HepG2 (cell line): Measurements from ENCODE around the gene EDC3. TPM values are rescaled to one million over a fixed set of nuclear protein-coding genes. Genes with fewer than 3 reads are reported as not detected.

Experiments used
- ELF1 ChIP-seq: sonication (generic); formaldehyde crosslinking; IDR thresholded peaks from 2 replicates; pipeline ENCODE4 v1.4.0; 2020; ENCODE audit warnings: missing genetic modification reagents
- EZH2 ChIP-seq: conservative IDR thresholded peaks from 2 replicates; pipeline ENCODE4 v1.6.1; 2012; ENCODE audit warnings: mild to moderate bottlenecking, low read depth, low read length, moderate library complexity
- POLR2AphosphoS2 ChIP-seq: IDR thresholded peaks from 2 replicates; pipeline ENCODE4 v1.6.1; 2011; ENCODE audit warnings: low read depth, low read length, improper control_type of control experiment
- RFXAP ChIP-seq: sonication (generic); formaldehyde crosslinking; IDR thresholded peaks from 2 replicates; pipeline ENCODE4 v1.4.0; 2020; ENCODE audit warnings: missing genetic modification reagents, borderline replicate concordance
- RNF2 ChIP-seq: fragments of 450-650 bp; conservative IDR thresholded peaks from 2 replicates; pipeline ENCODE4 v1.6.1; 2016; ENCODE audit warnings: low read depth
- ZFX ChIP-seq: sonication (generic); formaldehyde crosslinking; IDR thresholded peaks from 2 replicates; pipeline ENCODE4 v1.4.0; 2020; ENCODE audit warnings: mild to moderate bottlenecking, low read depth, missing genetic modification reagents, moderate library complexity
- ZMYM3 ChIP-seq: sonication (generic); formaldehyde crosslinking; IDR thresholded peaks from 2 replicates; pipeline ENCODE4 v1.5.1; 2020; ENCODE audit warnings: mild to moderate bottlenecking, missing genetic modification reagents
- ZNF24 ChIP-seq: fragments of 450-650 bp; IDR thresholded peaks from 2 replicates; pipeline ENCODE4 v1.6.1; 2017; ENCODE audit warnings: antibody characterized with exemption, mild to moderate bottlenecking
- ZNF547 ChIP-seq: sonication (generic); formaldehyde crosslinking; IDR thresholded peaks from 2 replicates; pipeline ENCODE4 v1.5.1; 2020; ENCODE audit warnings: mild to moderate bottlenecking, missing genetic modification reagents
- ZNF619 ChIP-seq: sonication (generic); formaldehyde crosslinking; IDR thresholded peaks from 2 replicates; pipeline ENCODE4 v1.4.0; 2020; ENCODE audit warnings: mild to moderate bottlenecking, missing genetic modification reagents
- ZNF775 ChIP-seq: sonication (generic); formaldehyde crosslinking; IDR thresholded peaks from 2 replicates; pipeline ENCODE4 v1.4.0; 2020; ENCODE audit warnings: missing genetic modification reagents, mild to moderate bottlenecking, moderate library complexity, borderline replicate concordance
- ZSCAN25 ChIP-seq: sonication (generic); formaldehyde crosslinking; IDR thresholded peaks from 2 replicates; pipeline ENCODE4 v1.8.0; 2022; ENCODE audit warnings: mild to moderate bottlenecking, missing genetic modification reagents
- polyA plus RNA-seq, 8 experiments: library from polyadenylated mRNA; depleted of rRNA in 3 of 8; stranded (reverse) in 7 of 8; unstranded in 1 of 8; fragments of >200 nt; fragmentation: Illumina TruSeq in 4 of 8; extraction: Trizol in 4 of 8; gene quantifications; 2 replicates each; pipeline versions ENCODE4 v1.2.1 to v1.2.3, GENCODE V29; 2011 to 2016; ENCODE audit warnings: low read depth in 4 of 8, missing spikeins in 1 of 8, mixed read lengths in 1 of 8; ENCODE audit not compliant: insufficient read depth in 1 of 8
- total RNA-seq, 5 experiments: library from RNA; depleted of rRNA; stranded (reverse); fragments of >200 nt; fragmentation: Illumina TruSeq; extraction: Trizol; gene quantifications; 2 replicates each; pipeline ENCODE4 v1.2.3, GENCODE V29; 2016; ENCODE audit warnings: low read depth in 1 of 5
- TF ChIP-seq, protein P1 (sequence below): fragments of 450-650 bp; IDR thresholded peaks from 2 replicates; pipeline ENCODE4 v1.6.1; 2016
- TF ChIP-seq, protein P2 (sequence below): sonication (generic); formaldehyde crosslinking; IDR thresholded peaks from 2 replicates; pipeline ENCODE4 v1.4.0; 2020; ENCODE audit warnings: missing genetic modification reagents, borderline replicate concordance
- TF ChIP-seq, protein P3 (sequence below): sonication (generic); formaldehyde crosslinking; IDR thresholded peaks from 2 replicates; pipeline ENCODE4 v1.5.1; 2020; ENCODE audit warnings: mild to moderate bottlenecking, missing genetic modification reagents, borderline replicate concordance
- TF ChIP-seq, protein P4 (sequence below): sonication (generic); formaldehyde crosslinking; IDR thresholded peaks from 2 replicates; pipeline ENCODE4 v1.4.0; 2020; ENCODE audit warnings: mild to moderate bottlenecking, missing genetic modification reagents, borderline replicate concordance
- TF ChIP-seq, protein P5 (sequence below): sonication (generic); formaldehyde crosslinking; IDR thresholded peaks from 2 replicates; pipeline ENCODE4 v1.4.0; 2020; ENCODE audit warnings: missing genetic modification reagents

EDC3 gene
- total and polyA plus RNA-seq, 2 of the 13 experiments (the other 11 are each of a cell fraction or from before 2014, with no cell fraction given), result 17.4 to 32.0 TPM

DNA sequence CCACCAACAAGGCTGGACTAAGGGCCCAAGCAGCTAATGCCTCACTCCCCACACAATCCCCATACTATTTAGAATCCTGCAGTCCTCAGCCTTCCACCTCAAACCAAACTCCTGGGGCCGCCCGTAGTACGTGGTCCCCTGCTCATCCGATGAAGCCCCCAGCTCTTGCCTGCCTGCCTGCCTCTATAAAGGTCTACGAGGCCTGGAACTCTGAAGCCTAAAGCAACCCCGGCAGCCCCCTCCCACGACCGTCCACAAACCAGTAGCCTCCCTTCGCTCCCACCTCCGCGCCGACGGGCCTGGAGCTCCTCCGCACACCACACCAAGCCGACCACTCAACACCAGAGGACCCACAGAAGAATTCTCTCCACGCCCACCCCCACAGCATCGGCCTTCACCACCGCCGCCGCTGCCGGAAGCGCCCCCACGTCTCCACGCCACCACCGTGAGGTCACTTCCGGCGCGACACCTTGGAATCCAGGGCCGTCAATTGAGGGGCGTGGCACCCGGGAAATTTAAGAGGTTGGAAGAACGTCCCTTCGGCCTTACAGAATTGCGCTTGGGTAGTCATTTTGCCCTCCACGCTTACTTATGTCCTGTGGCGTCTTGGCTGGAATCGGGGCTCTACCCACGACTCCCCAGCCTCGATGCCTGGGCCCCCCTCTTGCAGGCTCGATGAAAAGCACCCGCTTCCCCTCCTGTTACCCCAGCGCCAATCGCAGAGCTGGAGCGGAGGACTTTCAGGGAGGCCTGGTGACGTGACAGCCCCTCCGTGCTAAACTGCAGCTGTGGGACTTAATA is at the start of gene EDC3 (continued):
- TF ChIP-seq RFXAP (CRISPR knock-in tag) (peak; percentile 53), ZNF547 (CRISPR knock-in tag) (0 out of 2 replicates have a peak, but pooled peaks have one; percentile 62), RNF2 (no peak), ZSCAN25 (CRISPR knock-in tag) (peak; percentile 51; the same call in 1 of the 2 replicates), ZNF775 (CRISPR knock-in tag) (no peak), ZFX (CRISPR knock-in tag) (peak; percentile 96), EZH2 (no peak), ZMYM3 (CRISPR knock-in tag) (no peak; the same call in 1 of the 2 replicates), POLR2AphosphoS2 (no peak), ZNF619 (no peak), ZNF24 (no peak), ELF1 (CRISPR knock-in tag) (peak; percentile 85)
- TF ChIP-seq, protein P1, sequence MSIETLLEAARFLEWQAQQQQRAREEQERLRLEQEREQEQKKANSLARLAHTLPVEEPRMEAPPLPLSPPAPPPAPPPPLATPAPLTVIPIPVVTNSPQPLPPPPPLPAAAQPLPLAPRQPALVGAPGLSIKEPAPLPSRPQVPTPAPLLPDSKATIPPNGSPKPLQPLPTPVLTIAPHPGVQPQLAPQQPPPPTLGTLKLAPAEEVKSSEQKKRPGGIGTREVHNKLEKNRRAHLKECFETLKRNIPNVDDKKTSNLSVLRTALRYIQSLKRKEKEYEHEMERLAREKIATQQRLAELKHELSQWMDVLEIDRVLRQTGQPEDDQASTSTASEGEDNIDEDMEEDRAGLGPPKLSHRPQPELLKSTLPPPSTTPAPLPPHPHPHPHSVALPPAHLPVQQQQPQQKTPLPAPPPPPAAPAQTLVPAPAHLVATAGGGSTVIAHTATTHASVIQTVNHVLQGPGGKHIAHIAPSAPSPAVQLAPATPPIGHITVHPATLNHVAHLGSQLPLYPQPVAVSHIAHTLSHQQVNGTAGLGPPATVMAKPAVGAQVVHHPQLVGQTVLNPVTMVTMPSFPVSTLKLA, result peak; percentile 50
- TF ChIP-seq, protein P2, sequence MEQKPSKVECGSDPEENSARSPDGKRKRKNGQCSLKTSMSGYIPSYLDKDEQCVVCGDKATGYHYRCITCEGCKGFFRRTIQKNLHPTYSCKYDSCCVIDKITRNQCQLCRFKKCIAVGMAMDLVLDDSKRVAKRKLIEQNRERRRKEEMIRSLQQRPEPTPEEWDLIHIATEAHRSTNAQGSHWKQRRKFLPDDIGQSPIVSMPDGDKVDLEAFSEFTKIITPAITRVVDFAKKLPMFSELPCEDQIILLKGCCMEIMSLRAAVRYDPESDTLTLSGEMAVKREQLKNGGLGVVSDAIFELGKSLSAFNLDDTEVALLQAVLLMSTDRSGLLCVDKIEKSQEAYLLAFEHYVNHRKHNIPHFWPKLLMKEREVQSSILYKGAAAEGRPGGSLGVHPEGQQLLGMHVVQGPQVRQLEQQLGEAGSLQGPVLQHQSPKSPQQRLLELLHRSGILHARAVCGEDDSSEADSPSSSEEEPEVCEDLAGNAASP (CRISPR knock-in tag), result peak; percentile 62; the same call in 1 of the 2 replicates
- TF ChIP-seq, protein P3, sequence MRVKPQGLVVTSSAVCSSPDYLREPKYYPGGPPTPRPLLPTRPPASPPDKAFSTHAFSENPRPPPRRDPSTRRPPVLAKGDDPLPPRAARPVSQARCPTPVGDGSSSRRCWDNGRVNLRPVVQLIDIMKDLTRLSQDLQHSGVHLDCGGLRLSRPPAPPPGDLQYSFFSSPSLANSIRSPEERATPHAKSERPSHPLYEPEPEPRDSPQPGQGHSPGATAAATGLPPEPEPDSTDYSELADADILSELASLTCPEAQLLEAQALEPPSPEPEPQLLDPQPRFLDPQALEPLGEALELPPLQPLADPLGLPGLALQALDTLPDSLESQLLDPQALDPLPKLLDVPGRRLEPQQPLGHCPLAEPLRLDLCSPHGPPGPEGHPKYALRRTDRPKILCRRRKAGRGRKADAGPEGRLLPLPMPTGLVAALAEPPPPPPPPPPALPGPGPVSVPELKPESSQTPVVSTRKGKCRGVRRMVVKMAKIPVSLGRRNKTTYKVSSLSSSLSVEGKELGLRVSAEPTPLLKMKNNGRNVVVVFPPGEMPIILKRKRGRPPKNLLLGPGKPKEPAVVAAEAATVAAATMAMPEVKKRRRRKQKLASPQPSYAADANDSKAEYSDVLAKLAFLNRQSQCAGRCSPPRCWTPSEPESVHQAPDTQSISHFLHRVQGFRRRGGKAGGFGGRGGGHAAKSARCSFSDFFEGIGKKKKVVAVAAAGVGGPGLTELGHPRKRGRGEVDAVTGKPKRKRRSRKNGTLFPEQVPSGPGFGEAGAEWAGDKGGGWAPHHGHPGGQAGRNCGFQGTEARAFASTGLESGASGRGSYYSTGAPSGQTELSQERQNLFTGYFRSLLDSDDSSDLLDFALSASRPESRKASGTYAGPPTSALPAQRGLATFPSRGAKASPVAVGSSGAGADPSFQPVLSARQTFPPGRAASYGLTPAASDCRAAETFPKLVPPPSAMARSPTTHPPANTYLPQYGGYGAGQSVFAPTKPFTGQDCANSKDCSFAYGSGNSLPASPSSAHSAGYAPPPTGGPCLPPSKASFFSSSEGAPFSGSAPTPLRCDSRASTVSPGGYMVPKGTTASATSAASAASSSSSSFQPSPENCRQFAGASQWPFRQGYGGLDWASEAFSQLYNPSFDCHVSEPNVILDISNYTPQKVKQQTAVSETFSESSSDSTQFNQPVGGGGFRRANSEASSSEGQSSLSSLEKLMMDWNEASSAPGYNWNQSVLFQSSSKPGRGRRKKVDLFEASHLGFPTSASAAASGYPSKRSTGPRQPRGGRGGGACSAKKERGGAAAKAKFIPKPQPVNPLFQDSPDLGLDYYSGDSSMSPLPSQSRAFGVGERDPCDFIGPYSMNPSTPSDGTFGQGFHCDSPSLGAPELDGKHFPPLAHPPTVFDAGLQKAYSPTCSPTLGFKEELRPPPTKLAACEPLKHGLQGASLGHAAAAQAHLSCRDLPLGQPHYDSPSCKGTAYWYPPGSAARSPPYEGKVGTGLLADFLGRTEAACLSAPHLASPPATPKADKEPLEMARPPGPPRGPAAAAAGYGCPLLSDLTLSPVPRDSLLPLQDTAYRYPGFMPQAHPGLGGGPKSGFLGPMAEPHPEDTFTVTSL (CRISPR knock-in tag), result no peak
- TF ChIP-seq, protein P4, sequence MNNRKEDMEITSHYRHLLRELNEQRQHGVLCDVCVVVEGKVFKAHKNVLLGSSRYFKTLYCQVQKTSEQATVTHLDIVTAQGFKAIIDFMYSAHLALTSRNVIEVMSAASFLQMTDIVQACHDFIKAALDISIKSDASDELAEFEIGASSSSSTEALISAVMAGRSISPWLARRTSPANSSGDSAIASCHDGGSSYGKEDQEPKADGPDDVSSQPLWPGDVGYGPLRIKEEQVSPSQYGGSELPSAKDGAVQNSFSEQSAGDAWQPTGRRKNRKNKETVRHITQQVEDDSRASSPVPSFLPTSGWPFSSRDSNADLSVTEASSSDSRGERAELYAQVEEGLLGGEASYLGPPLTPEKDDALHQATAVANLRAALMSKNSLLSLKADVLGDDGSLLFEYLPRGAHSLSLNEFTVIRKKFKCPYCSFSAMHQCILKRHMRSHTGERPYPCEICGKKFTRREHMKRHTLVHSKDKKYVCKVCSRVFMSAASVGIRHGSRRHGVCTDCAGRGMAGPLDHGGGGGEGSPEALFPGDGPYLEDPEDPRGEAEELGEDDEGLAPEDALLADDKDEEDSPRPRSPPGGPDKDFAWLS (CRISPR knock-in tag), result no peak
- TF ChIP-seq, protein P5, sequence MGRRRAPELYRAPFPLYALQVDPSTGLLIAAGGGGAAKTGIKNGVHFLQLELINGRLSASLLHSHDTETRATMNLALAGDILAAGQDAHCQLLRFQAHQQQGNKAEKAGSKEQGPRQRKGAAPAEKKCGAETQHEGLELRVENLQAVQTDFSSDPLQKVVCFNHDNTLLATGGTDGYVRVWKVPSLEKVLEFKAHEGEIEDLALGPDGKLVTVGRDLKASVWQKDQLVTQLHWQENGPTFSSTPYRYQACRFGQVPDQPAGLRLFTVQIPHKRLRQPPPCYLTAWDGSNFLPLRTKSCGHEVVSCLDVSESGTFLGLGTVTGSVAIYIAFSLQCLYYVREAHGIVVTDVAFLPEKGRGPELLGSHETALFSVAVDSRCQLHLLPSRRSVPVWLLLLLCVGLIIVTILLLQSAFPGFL (CRISPR knock-in tag), result no peak
